Kidney tubule cell (primary cell): ENCODE results near the gene CLINT1.
A peak's percentile ranks its signal among the peaks of the same experiment; 100 is the strongest.

ENCODE experiments used
- DNase-seq: peaks from one replicate; pipeline ENCODE4 v3.0.0-alpha.2; 2018; ENCODE audit warnings: low spot score

The CLINT1 gene

GRCh38 chr5:157758706-157759105, 100.2 kb downstream of the CLINT1 start:
- no peak for DNase-seq

GRCh38 chr5:157756122-157756521, 102.8 kb downstream of the CLINT1 start:
- no peak for DNase-seq

- DNase-seq: peak; percentile 26
Measured at GRCh38 chr5:157750320-157750719, 108.6 kb downstream of the CLINT1 start.

- DNase-seq: no peak
Measured at GRCh38 chr5:157749462-157749799, 109.5 kb downstream of the CLINT1 start.

- DNase-seq: peak; percentile 58
Measured at GRCh38 chr5:157748760-157749461, 110.0 kb downstream of the CLINT1 start.

GRCh38 chr5:157747766-157748700, 110.9 kb downstream of the CLINT1 start:
- no peak for DNase-seq

- DNase-seq: no peak
Measured at GRCh38 chr5:157747173-157747740, 111.7 kb downstream of the CLINT1 start.

- DNase-seq: no peak
Measured at GRCh38 chr5:157745041-157745456, 113.9 kb downstream of the CLINT1 start.

- peak; percentile 21 for DNase-seq
Measured at GRCh38 chr5:157744051-157745011, 114.6 kb downstream of the CLINT1 start.

GRCh38 chr5:157743163-157744050, 115.5 kb downstream of the CLINT1 start, which contains the start of gene LSM11:
LSM11 (plus strand) TSS chr5:157743712; CDS start chr5:157743751, 39 bp downstream.
- peak; percentile 86 for DNase-seq

- DNase-seq: no peak
Measured at GRCh38 chr5:157741131-157741530, 117.8 kb downstream of the CLINT1 start.

- DNase-seq: peak; percentile 40
Measured at GRCh38 chr5:157740229-157740610, 118.7 kb downstream of the CLINT1 start.

- no peak for DNase-seq
Measured at GRCh38 chr5:157739388-157740228, 119.3 kb downstream of the CLINT1 start.

GRCh38 chr5:157735991-157736390, 123.0 kb downstream of the CLINT1 start:
- DNase-seq: no peak
